GM10266 (cell line): ENCODE results near the gene DMRTC2.

Experiments
- DNase-seq: peaks from one replicate; pipeline ENCODE4 v3.0.0; 2012; ENCODE audit errors: extremely low spot score
- TF ChIP-seq, protein P1 (sequence below): IDR thresholded peaks from 2 replicates; pipeline ENCODE4 v1.5.1; 2012; ENCODE audit warnings: mild to moderate bottlenecking, low read depth; ENCODE audit not compliant: control insufficient read depth, insufficient read depth; ENCODE audit errors: missing control alignments

DMRTC2 gene

DNA sequence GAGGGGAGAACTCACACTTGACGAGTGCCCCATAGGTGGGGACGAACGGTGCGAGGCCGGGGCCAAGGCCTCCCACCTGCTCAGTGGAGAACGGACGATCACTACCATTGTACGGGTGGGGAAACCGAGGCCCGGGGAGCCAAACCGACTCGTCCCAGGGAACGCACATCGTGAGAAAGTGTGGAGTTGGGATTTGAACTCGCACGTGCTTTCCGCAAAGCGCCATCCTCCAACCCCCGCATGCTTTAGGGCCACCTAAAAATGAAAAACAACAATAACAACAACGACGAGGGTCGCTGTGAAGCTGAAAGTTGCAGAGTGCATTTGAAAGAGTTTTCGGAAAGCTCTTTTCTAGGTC is 38.6 kb downstream of the DMRTC2 start:
- no peak for DNase-seq
- TF ChIP-seq, protein P1, sequence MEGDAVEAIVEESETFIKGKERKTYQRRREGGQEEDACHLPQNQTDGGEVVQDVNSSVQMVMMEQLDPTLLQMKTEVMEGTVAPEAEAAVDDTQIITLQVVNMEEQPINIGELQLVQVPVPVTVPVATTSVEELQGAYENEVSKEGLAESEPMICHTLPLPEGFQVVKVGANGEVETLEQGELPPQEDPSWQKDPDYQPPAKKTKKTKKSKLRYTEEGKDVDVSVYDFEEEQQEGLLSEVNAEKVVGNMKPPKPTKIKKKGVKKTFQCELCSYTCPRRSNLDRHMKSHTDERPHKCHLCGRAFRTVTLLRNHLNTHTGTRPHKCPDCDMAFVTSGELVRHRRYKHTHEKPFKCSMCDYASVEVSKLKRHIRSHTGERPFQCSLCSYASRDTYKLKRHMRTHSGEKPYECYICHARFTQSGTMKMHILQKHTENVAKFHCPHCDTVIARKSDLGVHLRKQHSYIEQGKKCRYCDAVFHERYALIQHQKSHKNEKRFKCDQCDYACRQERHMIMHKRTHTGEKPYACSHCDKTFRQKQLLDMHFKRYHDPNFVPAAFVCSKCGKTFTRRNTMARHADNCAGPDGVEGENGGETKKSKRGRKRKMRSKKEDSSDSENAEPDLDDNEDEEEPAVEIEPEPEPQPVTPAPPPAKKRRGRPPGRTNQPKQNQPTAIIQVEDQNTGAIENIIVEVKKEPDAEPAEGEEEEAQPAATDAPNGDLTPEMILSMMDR: no peak

- peak; percentile 96 for DNase-seq
- TF ChIP-seq, protein P1: peak; percentile 1
These were observed 39.2 kb downstream of the DMRTC2 start for GRCh38 chr19:41883821-41884733.

DNA sequence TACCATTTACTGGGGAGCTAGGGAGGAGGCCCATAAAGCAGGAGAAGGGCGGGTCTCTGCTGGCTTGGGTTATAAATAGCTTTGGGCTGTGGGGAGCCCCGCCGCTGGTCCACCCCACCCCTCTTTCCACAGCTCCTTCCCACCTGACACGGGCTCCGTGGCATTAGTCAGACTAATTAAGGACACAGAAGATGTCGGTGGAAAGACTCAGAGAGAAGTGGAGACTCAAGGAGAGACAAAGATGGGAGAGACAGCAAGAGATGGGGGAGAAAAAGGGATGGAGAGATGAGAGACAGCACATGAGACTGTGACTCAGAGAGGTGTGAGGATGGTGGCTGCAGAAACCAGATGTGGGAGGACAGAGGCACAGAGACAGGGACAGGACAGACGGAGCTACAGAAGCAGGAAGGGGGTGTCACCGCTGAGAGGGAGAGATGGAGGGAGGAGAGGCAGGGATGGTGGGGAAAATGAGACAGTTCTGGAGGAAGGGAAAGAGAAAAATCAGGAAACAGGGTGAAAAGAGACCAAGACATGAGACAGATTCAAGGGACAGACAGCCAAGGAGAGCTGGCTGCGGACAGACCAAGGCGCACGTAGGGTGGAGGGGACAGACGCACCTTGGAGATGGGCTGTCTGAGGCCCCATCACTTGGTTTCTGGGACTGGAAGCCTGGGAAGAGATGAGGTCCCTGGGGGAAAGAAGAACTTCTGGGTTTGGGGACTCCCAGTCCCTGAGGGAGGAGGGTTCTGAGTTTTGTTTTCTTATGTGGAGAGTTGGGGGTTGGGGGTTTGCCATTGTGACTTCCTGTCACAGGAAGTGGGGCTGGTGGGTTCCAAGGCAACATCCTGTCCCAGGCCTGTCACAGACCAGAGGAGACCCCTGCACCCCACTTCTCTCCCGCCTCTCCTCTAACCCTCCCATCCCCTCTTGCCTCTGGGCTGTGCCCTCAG is 42.2 kb downstream of the DMRTC2 start:
- peak; percentile 79 for DNase-seq
- TF ChIP-seq, protein P1: no peak

DNA sequence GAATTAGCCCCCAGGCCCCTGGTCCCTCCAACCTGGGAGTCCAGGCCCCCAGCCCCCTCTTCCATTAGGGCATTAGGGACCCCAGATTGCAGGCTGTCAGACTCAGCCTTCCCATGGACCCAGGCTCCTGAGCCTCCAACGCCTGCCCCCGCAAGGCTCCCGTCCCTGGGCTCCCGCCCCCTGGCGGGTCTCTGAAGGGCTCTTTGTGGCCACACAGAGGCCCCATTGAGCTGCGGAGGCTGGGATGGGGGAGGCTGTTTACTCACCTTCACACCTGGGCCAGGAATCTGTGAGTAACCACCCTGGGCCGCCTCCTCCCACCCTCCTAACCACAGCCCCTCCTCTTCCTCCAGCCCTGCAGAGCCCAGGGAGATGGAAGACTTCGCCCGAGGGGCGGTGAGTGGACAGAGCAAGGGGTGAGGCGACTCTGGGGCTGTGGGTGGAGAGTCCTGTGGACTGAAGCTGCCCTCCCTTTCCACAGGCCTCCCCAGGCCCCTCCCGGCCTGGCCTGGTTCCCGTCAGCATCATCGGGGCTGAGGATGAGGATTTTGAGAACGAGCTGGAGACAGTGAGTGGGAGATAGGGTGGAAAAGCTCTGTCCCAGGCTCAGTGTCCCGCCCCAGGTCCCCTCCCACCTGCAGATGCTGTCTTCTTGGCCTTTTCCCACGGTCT is 43.0 kb downstream of the DMRTC2 start:
- DNase-seq: no peak
- TF ChIP-seq, protein P1: peak; percentile 54

DNA sequence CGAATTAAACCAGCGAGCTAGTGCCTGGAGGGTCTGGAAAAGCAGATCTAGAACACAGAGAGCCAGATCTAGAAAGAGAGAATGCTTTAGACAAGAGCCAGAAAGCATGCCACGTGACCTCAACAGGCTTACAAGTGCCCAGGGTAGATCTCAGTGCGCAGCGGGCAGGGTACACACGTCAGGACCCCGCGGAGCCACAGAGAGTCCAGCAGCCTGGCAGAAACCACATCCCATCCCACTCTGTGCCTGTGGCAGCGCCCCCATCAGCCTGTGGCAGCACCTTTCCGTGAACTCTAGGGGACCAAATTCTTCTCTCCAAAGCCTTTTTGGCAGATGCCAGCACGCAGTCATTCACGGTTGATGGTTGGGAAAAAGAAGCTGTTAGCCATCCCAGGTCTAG is 44.1 kb downstream of the DMRTC2 start:
- TF ChIP-seq, protein P1: no peak
- DNase-seq: no peak

GRCh38 chr19:41889896-41890295 is 45.1 kb downstream of the DMRTC2 start:
- TF ChIP-seq, protein P1: no peak
- no peak for DNase-seq
